ENCODE results near the gene DAPK1.
A peak's percentile ranks its signal among the peaks of the same experiment; 100 is the strongest.

The DAPK1 gene

DNA sequence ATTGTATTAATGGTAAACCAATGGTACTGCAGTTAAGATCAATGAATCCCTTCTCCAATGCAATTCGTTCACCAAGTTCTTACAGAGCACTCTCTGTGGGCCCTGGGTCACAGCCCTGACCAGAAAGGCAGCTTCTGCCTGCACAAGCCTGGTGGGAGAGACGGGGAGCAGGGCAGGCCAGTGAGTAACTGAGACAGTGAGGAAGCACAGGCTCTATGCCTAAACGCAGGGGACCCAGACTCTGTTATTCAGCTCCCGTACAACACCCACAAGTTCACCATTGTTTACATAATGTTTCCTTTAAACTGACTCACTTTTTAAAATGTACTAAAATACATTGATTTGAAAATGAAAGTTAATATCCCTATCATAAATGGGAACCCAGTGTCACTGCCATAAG, 187.8 kb downstream of the DAPK1 start:
- DNase-seq: no peak
- no peak overlapping the region for H2AK5ac ChIP-seq (ENCODE audit: low read length)
- H2BK5ac ChIP-seq (ENCODE audit: low read depth, low read length, poor library complexity): no peak overlapping the region
- H3K4me2 ChIP-seq (ENCODE audit: low read length): no peak overlapping the region
- peak overlapping the region; percentile 42 for H2BK12ac ChIP-seq (ENCODE audit: low read length)
- WGBS (ENCODE audit: extremely low coverage, insufficient coverage, insufficient read length): no CpG with 5 or more reads among the region's 4 CpGs
- H4K12ac ChIP-seq (ENCODE audit: low read depth, low read length): no peak overlapping the region
- peak overlapping the region; percentile 7 for H3K18ac ChIP-seq (ENCODE audit: low read length)
- H3K4ac ChIP-seq (ENCODE audit: low read depth, low read length): no peak overlapping the region
- no peaks in the 10 kb centered on the region for H3K27me3 ChIP-seq (ENCODE audit: insufficient read depth, low read length)
- H4K8ac ChIP-seq (ENCODE audit: low read depth, low read length): no peak overlapping the region
- peaks cover 5% of the 10 kb centered on the region for H3K79me1 ChIP-seq (ENCODE audit: low read length)
- H3K27ac ChIP-seq (ENCODE audit: low read depth, low read length): no peak overlapping the region
- H3K23ac ChIP-seq (ENCODE audit: low read length): no peak overlapping the region
- no peak overlapping the region for H2AFZ ChIP-seq (ENCODE audit: insufficient read depth, low read length, poor library complexity)
- no peak overlapping the region for H3K4me3 ChIP-seq (ENCODE audit: low read depth, low read length)
- no peak overlapping the region for H3K14ac ChIP-seq (ENCODE audit: low read length)
- H3K9ac ChIP-seq (ENCODE audit: low read length): no peak overlapping the region
- H3K9me3 ChIP-seq (ENCODE audit: insufficient read depth, low read depth, low read length): peaks cover 5% of the 10 kb centered on the region
- peaks cover 13 to 17% of the 10 kb centered on the region in 2 experiments for H3K36me3 ChIP-seq (ENCODE audit: control insufficient read depth in 1 of 2, insufficient read depth in 2 of 2, low read length in 2 of 2)
- H4K91ac ChIP-seq (ENCODE audit: low read depth, low read length): no peak overlapping the region
- H3K4me1 ChIP-seq (ENCODE audit: control insufficient read depth in 1 of 2, insufficient read depth in 2 of 2, low read length in 2 of 2): peaks cover 14 to 20% of the 10 kb centered on the region in 2 experiments
- H2BK120ac ChIP-seq (ENCODE audit: insufficient read depth, low read length, poor library complexity): no peak overlapping the region
- H3K79me2 ChIP-seq (ENCODE audit: control insufficient read depth, insufficient read depth, low read length, poor library complexity): no peaks in the 10 kb centered on the region

GRCh38 chr9:87685871-87686519, 188.3 kb downstream of the DAPK1 start:
- no peak for DNase-seq
- Histone ChIP-seq H3K27me3 (ENCODE audit: insufficient read depth, low read length) (no peaks in the 10 kb centered on the region), H3K4me2 (ENCODE audit: low read length) (no peak overlapping the region), H3K4me1 (ENCODE audit: control insufficient read depth in 1 of 2, insufficient read depth in 2 of 2, low read length in 2 of 2) (peaks cover 14 to 20% of the 10 kb centered on the region in 2 experiments), H3K79me1 (ENCODE audit: low read length) (peaks cover 5% of the 10 kb centered on the region), H3K23ac (ENCODE audit: low read length) (no peak overlapping the region), H2BK12ac (ENCODE audit: low read length) (no peak overlapping the region), H4K91ac (ENCODE audit: low read depth, low read length) (peak overlapping the region; percentile 10), H3K4me3 (ENCODE audit: low read depth, low read length) (peak overlapping the region; percentile 37), H2BK120ac (ENCODE audit: insufficient read depth, low read length, poor library complexity) (no peak overlapping the region), H3K14ac (ENCODE audit: low read length) (no peak overlapping the region), H3K9ac (ENCODE audit: low read length) (peak overlapping the region; percentile 20), H2BK5ac (ENCODE audit: low read depth, low read length, poor library complexity) (no peak overlapping the region), H3K4ac (ENCODE audit: low read depth, low read length) (no peak overlapping the region), H3K27ac (ENCODE audit: low read depth, low read length) (no peak overlapping the region), H4K8ac (ENCODE audit: low read depth, low read length) (no peak overlapping the region), H3K18ac (ENCODE audit: low read length) (peak overlapping the region; percentile 24), H4K12ac (ENCODE audit: low read depth, low read length) (no peak overlapping the region), H3K9me3 (ENCODE audit: insufficient read depth, low read depth, low read length) (peaks cover 5% of the 10 kb centered on the region), H3K79me2 (ENCODE audit: control insufficient read depth, insufficient read depth, low read length, poor library complexity) (no peaks in the 10 kb centered on the region), H2AFZ (ENCODE audit: insufficient read depth, low read length, poor library complexity) (no peak overlapping the region), H2AK5ac (ENCODE audit: low read length) (no peak overlapping the region), H3K36me3 (ENCODE audit: control insufficient read depth in 1 of 2, insufficient read depth in 2 of 2, low read length in 2 of 2) (peaks cover 13 to 17% of the 10 kb centered on the region in 2 experiments)
- no CpG with 5 or more reads among the region's 14 CpGs for WGBS (ENCODE audit: extremely low coverage, insufficient coverage, insufficient read length)

- no CpG with 5 or more reads among the region's 14 CpGs for WGBS (ENCODE audit: extremely low coverage, insufficient coverage, insufficient read length)
- H4K12ac ChIP-seq (ENCODE audit: low read depth, low read length): no peak overlapping the region
- H3K18ac ChIP-seq (ENCODE audit: low read length): no peak overlapping the region
- H3K9ac ChIP-seq (ENCODE audit: low read length): no peak overlapping the region
- H4K8ac ChIP-seq (ENCODE audit: low read depth, low read length): no peak overlapping the region
- H2BK120ac ChIP-seq (ENCODE audit: insufficient read depth, low read length, poor library complexity): no peak overlapping the region
- H3K79me2 ChIP-seq (ENCODE audit: control insufficient read depth, insufficient read depth, low read length, poor library complexity): no peaks in the 10 kb centered on the region
- H2AFZ ChIP-seq (ENCODE audit: insufficient read depth, low read length, poor library complexity): no peak overlapping the region
- H3K9me3 ChIP-seq (ENCODE audit: insufficient read depth, low read depth, low read length): peaks cover 5% of the 10 kb centered on the region
- no peaks in the 10 kb centered on the region for H3K27me3 ChIP-seq (ENCODE audit: insufficient read depth, low read length)
- H3K14ac ChIP-seq (ENCODE audit: low read length): no peak overlapping the region
- H3K36me3 ChIP-seq (ENCODE audit: control insufficient read depth in 1 of 2, insufficient read depth in 2 of 2, low read length in 2 of 2): peaks cover 8 to 13% of the 10 kb centered on the region in 2 experiments
- no peak overlapping the region for H2AK5ac ChIP-seq (ENCODE audit: low read length)
- H3K79me1 ChIP-seq (ENCODE audit: low read length): peaks cover 5% of the 10 kb centered on the region
- H3K4me3 ChIP-seq (ENCODE audit: low read depth, low read length): peak overlapping the region; percentile 37
- H3K27ac ChIP-seq (ENCODE audit: low read depth, low read length): no peak overlapping the region
- H2BK5ac ChIP-seq (ENCODE audit: low read depth, low read length, poor library complexity): no peak overlapping the region
- peak overlapping the region; percentile 10 for H4K91ac ChIP-seq (ENCODE audit: low read depth, low read length)
- no peak overlapping the region for H3K4ac ChIP-seq (ENCODE audit: low read depth, low read length)
- no peak overlapping the region for H2BK12ac ChIP-seq (ENCODE audit: low read length)
- no peak overlapping the region for H3K23ac ChIP-seq (ENCODE audit: low read length)
- H3K4me1 ChIP-seq (ENCODE audit: control insufficient read depth in 1 of 2, insufficient read depth in 2 of 2, low read length in 2 of 2): peaks cover 14 to 20% of the 10 kb centered on the region in 2 experiments
- no peak overlapping the region for H3K4me2 ChIP-seq (ENCODE audit: low read length)
- no peak for DNase-seq
Observed at GRCh38 chr9:87686520-87687090, 188.9 kb downstream of the DAPK1 start.

- Histone ChIP-seq H3K79me1 (ENCODE audit: low read length) (peaks cover 5% of the 10 kb centered on the region), H3K79me2 (ENCODE audit: control insufficient read depth, insufficient read depth, low read length, poor library complexity) (no peaks in the 10 kb centered on the region), H2BK12ac (ENCODE audit: low read length) (no peak overlapping the region), H3K4me3 (ENCODE audit: low read depth, low read length) (no peak overlapping the region), H3K27me3 (ENCODE audit: insufficient read depth, low read length) (no peaks in the 10 kb centered on the region), H4K8ac (ENCODE audit: low read depth, low read length) (no peak overlapping the region), H4K12ac (ENCODE audit: low read depth, low read length) (no peak overlapping the region), H2AK5ac (ENCODE audit: low read length) (no peak overlapping the region), H2AFZ (ENCODE audit: insufficient read depth, low read length, poor library complexity) (no peak overlapping the region), H3K14ac (ENCODE audit: low read length) (no peak overlapping the region), H2BK5ac (ENCODE audit: low read depth, low read length, poor library complexity) (no peak overlapping the region), H3K36me3 (ENCODE audit: control insufficient read depth in 1 of 2, insufficient read depth in 2 of 2, low read length in 2 of 2) (peaks cover 7% of the 10 kb centered on the region in 2 experiments), H3K4me1 (ENCODE audit: control insufficient read depth in 1 of 2, insufficient read depth in 2 of 2, low read length in 2 of 2) (peaks cover 14 to 20% of the 10 kb centered on the region in 2 experiments), H3K23ac (ENCODE audit: low read length) (no peak overlapping the region), H3K18ac (ENCODE audit: low read length) (no peak overlapping the region), H3K9ac (ENCODE audit: low read length) (no peak overlapping the region), H3K9me3 (ENCODE audit: insufficient read depth, low read depth, low read length) (peaks cover 5% of the 10 kb centered on the region), H3K27ac (ENCODE audit: low read depth, low read length) (no peak overlapping the region), H3K4me2 (ENCODE audit: low read length) (no peak overlapping the region), H2BK120ac (ENCODE audit: insufficient read depth, low read length, poor library complexity) (no peak overlapping the region), H3K4ac (ENCODE audit: low read depth, low read length) (no peak overlapping the region), H4K91ac (ENCODE audit: low read depth, low read length) (no peak overlapping the region)
- no peak for DNase-seq
- no CpG with 5 or more reads among the region's 4 CpGs for WGBS (ENCODE audit: extremely low coverage, insufficient coverage, insufficient read length)
Observed at GRCh38 chr9:87687207-87687606, 189.5 kb downstream of the DAPK1 start.

Measured in trophoblast cell (in vitro differentiated cells and primary cell).